ENCODE data around the gene COL5A1. TPM values are rescaled to one million over a fixed set of nuclear protein-coding genes. Genes with fewer than 3 reads are reported as not detected.

COL5A1 gene
- polyA plus RNA-seq, 3 donors, result 0.01 TPM; not detected in 2

DNA sequence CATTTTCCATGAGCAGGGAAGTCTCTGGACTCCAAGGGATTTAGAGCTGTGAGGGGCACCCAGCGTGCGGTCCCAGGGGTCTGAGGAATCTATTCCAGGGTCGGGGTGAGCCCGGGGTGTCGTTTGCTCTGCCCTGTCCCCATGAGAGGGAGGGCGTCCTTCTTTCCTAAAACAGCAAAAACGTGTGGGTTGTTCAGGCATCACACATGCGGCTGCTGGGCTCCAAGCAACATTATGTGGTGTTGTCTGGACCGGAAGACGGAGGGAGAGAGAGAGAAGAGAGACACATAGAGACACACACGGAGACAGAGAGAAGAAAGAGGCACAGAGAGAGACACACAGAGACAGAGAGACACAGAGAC is 42.7 kb upstream of the COL5A1 start:
- Histone ChIP-seq H3K4me2 (replicated peaks; ENCODE audit: extremely low read depth, low read length, poor library complexity, severe bottlenecking) (no peak overlapping the region), H4K20me1 (ENCODE audit: insufficient read depth, low read length) (no peaks in the 10 kb centered on the region), H3K4me1 (ENCODE audit: control insufficient read depth in 1 of 2, insufficient read depth in 2 of 2, low read length in 2 of 2) (no peaks in the 10 kb centered on the region), H3K9ac (ENCODE audit: insufficient read depth, low read length, poor library complexity, severe bottlenecking) (no peak overlapping the region), H3K4me3 (replicated peaks in 1 of 3; ENCODE audit: low read depth in 2 of 3, low read length in 3 of 3) (no peak overlapping the region), H2AFZ (ENCODE audit: insufficient read depth, low read depth, low read length, poor library complexity, severe bottlenecking) (no peak overlapping the region), H3K27me3 (ENCODE audit: control insufficient read depth in 2 of 2, insufficient read depth in 2 of 2, low read length in 2 of 2) (no peaks in the 10 kb centered on the region), H3K36me3 (replicated peaks in 1 of 2; ENCODE audit: control insufficient read depth in 1 of 2, insufficient read depth in 2 of 2, low read length in 2 of 2) (no peaks in the 10 kb centered on the region), H3K27ac (ENCODE audit: low read depth in 1 of 2, low read length in 2 of 2) (no peak overlapping the region), H3K9me3 (replicated peaks in 1 of 2; ENCODE audit: control insufficient read depth in 1 of 2, insufficient read depth in 1 of 2, low read length in 2 of 2) (peaks cover 0 to 14% of the 10 kb centered on the region in 2 donors), H3K79me2 (ENCODE audit: insufficient read depth, low read length) (no peaks in the 10 kb centered on the region)
- H3K4me1 Mint-ChIP-seq, result no peaks in the 10 kb centered on the region
- H3K27me3 Mint-ChIP-seq (ENCODE audit: low read depth in 3 of 3), result peaks cover 0 to 1% (median 0%) of the 10 kb centered on the region in 3 donors
- H3K4me3 Mint-ChIP-seq, result no peak overlapping the region
- peaks cover 0 to 10% (median 0%) of the 10 kb centered on the region in 7 donors for H3K9me3 Mint-ChIP-seq
- DNase-seq, result no peak
- no peaks in the 10 kb centered on the region for H3K36me3 Mint-ChIP-seq
- TF ChIP-seq, protein P1, sequence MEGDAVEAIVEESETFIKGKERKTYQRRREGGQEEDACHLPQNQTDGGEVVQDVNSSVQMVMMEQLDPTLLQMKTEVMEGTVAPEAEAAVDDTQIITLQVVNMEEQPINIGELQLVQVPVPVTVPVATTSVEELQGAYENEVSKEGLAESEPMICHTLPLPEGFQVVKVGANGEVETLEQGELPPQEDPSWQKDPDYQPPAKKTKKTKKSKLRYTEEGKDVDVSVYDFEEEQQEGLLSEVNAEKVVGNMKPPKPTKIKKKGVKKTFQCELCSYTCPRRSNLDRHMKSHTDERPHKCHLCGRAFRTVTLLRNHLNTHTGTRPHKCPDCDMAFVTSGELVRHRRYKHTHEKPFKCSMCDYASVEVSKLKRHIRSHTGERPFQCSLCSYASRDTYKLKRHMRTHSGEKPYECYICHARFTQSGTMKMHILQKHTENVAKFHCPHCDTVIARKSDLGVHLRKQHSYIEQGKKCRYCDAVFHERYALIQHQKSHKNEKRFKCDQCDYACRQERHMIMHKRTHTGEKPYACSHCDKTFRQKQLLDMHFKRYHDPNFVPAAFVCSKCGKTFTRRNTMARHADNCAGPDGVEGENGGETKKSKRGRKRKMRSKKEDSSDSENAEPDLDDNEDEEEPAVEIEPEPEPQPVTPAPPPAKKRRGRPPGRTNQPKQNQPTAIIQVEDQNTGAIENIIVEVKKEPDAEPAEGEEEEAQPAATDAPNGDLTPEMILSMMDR (IDR thresholded peaks at IDR 0.05), result no peak
- intact Hi-C loops (cut with micrococcal nuclease), result no loop called here
- 93% methylated on average over 9 of the region's 11 CpGs for WGBS (ENCODE audit: insufficient coverage)
- H3K27ac Mint-ChIP-seq, result no peak overlapping the region

DNA sequence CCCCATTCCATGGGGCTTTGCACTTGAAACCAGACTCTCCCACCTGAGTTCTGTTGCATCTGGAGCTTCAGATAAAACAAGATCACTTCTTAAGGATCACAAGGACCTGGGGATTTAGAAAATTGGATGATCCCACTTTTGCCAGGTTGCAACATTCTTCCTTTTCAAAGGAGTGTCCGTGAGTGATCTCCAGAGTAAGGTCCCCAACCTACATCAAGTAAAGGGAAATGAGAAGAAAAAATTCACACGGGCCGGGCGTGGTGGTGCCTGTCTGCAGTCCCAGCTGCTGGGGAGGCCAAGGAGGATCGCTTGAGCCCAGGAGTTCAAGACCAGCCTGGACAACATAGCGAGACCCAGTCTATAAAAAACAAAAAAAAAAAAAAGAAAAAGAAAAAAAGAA is 41.2 kb upstream of the COL5A1 start:
- Mint-ChIP-seq H3K36me3 (no peaks in the 10 kb centered on the region), H3K27ac (no peak overlapping the region), H3K9me3 (peaks cover 0 to 10% (median 0%) of the 10 kb centered on the region in 7 donors), H3K4me3 (no peak overlapping the region), H3K4me1 (no peaks in the 10 kb centered on the region), H3K27me3 (ENCODE audit: low read depth in 3 of 3) (peaks cover 0 to 2% (median 0%) of the 10 kb centered on the region in 3 donors)
- Histone ChIP-seq H3K4me3 (replicated peaks in 1 of 3; ENCODE audit: low read depth in 2 of 3, low read length in 3 of 3) (no peak overlapping the region), H2AFZ (ENCODE audit: insufficient read depth, low read depth, low read length, poor library complexity, severe bottlenecking) (no peak overlapping the region), H3K9ac (ENCODE audit: insufficient read depth, low read length, poor library complexity, severe bottlenecking) (no peak overlapping the region), H3K79me2 (ENCODE audit: insufficient read depth, low read length) (no peaks in the 10 kb centered on the region), H3K4me2 (replicated peaks; ENCODE audit: extremely low read depth, low read length, poor library complexity, severe bottlenecking) (no peak overlapping the region), H3K4me1 (ENCODE audit: control insufficient read depth in 1 of 2, insufficient read depth in 2 of 2, low read length in 2 of 2) (no peaks in the 10 kb centered on the region), H3K27ac (ENCODE audit: low read depth in 1 of 2, low read length in 2 of 2) (no peak overlapping the region), H3K9me3 (replicated peaks in 1 of 2; ENCODE audit: control insufficient read depth in 1 of 2, insufficient read depth in 1 of 2, low read length in 2 of 2) (peaks cover 0 to 9% of the 10 kb centered on the region in 2 donors), H3K27me3 (ENCODE audit: control insufficient read depth in 2 of 2, insufficient read depth in 2 of 2, low read length in 2 of 2) (no peaks in the 10 kb centered on the region), H3K36me3 (replicated peaks in 1 of 2; ENCODE audit: control insufficient read depth in 1 of 2, insufficient read depth in 2 of 2, low read length in 2 of 2) (no peaks in the 10 kb centered on the region), H4K20me1 (ENCODE audit: insufficient read depth, low read length) (no peaks in the 10 kb centered on the region)
- DNase-seq, result no peak
- TF ChIP-seq, protein P1 (IDR thresholded peaks at IDR 0.05), result no peak
- WGBS (ENCODE audit: insufficient coverage), result no CpG with 5 or more reads among the region's 6 CpGs
- intact Hi-C loops (cut with micrococcal nuclease), result no loop called here

Data from CD14-positive monocyte (primary cell).